GM21576 (cell line): ENCODE data around the gene RASL10A.
A peak's percentile ranks its signal among the peaks of the same experiment; 100 is the strongest.

Experiments
- ATAC-seq: cut with Tn5 transposase; IDR thresholded peaks from one replicate; pipeline ENCODE4 v1.9.1; 2021; ENCODE audit warnings: mild to moderate bottlenecking, moderate library complexity; ENCODE audit not compliant: unreplicated experiment

Gene RASL10A

GRCh38 chr22:29270475-29271271 lies 44.8 kb downstream of the RASL10A start:
- no peak for ATAC-seq

GRCh38 chr22:29269731-29270474 lies 45.6 kb downstream of the RASL10A start:
- ATAC-seq, result no peak

- ATAC-seq, result no peak
Observed at GRCh38 chr22:29269230-29269604, 46.3 kb downstream of the RASL10A start.

- ATAC-seq, result peak; percentile 8
Observed at GRCh38 chr22:29268511-29269229, 46.8 kb downstream of the RASL10A start.

- ATAC-seq, result peak; percentile 76
Observed at GRCh38 chr22:29267858-29268510, 47.5 kb downstream of the RASL10A start, which contains the start of the genes EWSR1 and RHBDD3. TSS of gene EWSR1 (plus strand) at chr22:29268268. CDS start at chr22:29268337, 69 bp downstream. TSS of gene RHBDD3 (minus strand) at chr22:29267981. CDS start at chr22:29265626, 2,355 bp downstream.

- ATAC-seq, result no peak
Observed at GRCh38 chr22:29267462-29267857, 48.0 kb downstream of the RASL10A start.

- no peak for ATAC-seq
Observed at GRCh38 chr22:29266564-29267461, 48.7 kb downstream of the RASL10A start.

- ATAC-seq, result no peak
Observed at GRCh38 chr22:29265929-29266328, 49.6 kb downstream of the RASL10A start.

GRCh38 chr22:29265305-29265704 lies 50.2 kb downstream of the RASL10A start:
- ATAC-seq, result no peak

GRCh38 chr22:29263791-29264276 lies 51.7 kb downstream of the RASL10A start:
- no peak for ATAC-seq
